GM19238 (cell line): ENCODE results near the gene AP3S2.
"Not testable (repeated sequence)": the region's sequence is repeated elsewhere in the genome, so short reads cannot be mapped to it uniquely, and the experiment has no call there.

ENCODE experiments used
- DNase-seq: peaks from one replicate; pipeline ENCODE4 v3.0.0; 2011; ENCODE audit warnings: low spot score; ENCODE audit not compliant: insufficient read length

Gene AP3S2

DNA sequence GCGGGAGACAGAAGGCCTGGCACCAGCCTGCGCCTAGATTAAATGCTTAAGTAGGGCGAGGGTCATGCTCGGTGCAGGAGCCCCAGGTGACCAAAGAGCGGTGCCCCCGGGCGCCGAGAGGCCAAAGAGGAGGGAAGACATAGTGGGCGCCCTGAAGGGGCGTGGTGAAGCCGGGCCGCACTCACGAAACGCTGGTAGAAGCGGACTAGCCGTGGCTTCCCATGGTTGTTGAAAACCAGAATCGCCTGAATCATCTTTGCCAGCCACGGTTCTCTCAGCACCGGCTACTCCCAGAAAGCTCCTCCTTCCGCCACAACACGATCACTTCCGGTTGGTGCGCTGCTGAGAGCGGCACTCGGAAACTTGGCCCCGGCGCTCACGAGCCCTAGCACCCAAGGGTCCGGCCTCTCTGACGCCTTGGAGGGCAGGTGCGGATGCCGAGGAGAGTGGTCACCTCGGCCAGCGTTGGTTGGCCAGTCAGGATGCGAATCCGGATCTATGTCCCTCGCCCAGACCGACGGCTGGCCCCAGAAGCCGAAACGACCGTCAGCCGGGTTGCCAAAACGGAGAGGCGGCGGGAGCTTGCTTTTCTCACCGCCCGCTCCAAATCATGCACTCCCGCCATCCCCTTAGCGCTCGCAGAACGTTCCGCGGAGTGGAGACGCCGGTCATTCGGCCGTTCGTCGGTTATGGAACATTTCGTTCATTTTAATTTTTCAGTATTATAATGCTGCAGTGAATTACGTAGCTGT is at the start of gene AP3S2:
AP3S2 (minus strand) TSS at position 299 of the 752 bp plus-strand sequence; CDS start at position 254, 45 bp downstream.
- peak; percentile 69 for DNase-seq

DNA sequence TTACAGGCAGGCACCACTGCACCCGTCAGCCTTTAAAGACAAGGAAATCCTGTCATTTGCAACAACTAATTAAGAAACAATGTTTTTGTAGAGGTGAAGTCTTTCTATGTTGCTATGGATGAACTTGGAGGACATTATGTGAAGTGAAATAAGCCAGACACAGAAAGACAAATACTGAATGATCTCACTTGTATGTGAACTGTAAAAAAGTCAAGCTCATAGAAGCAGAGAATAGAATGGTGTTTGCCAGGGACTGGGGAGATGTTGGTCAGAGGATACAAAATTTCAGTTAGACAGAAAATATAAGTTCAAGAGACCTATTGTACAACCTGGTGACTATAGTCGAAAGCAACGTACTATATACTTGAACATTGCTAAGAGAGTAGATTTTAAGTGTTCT is 46.1 kb upstream of the AP3S2 start:
- DNase-seq = no peak

DNA sequence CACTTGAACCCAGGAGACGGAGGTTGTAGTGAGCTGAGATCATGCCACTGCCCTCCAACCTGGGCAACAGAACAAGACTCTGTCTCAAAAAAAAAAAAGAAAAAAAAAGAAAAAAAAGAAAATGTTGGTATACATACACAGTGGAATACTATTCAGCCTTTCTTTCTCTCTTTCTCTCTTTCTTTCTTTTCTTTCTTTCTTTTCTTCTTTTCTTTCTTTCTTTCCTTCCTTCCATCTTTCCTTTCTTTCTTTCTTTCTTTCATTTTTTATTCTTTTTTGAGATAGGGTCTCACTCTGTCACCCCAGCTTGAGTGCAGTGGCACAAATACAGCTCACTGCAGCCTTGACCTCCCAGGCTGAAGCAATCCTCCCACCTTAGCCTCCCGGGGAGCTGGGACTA is 45.6 kb upstream of the AP3S2 start:
- not testable (repeated sequence) for DNase-seq

DNA sequence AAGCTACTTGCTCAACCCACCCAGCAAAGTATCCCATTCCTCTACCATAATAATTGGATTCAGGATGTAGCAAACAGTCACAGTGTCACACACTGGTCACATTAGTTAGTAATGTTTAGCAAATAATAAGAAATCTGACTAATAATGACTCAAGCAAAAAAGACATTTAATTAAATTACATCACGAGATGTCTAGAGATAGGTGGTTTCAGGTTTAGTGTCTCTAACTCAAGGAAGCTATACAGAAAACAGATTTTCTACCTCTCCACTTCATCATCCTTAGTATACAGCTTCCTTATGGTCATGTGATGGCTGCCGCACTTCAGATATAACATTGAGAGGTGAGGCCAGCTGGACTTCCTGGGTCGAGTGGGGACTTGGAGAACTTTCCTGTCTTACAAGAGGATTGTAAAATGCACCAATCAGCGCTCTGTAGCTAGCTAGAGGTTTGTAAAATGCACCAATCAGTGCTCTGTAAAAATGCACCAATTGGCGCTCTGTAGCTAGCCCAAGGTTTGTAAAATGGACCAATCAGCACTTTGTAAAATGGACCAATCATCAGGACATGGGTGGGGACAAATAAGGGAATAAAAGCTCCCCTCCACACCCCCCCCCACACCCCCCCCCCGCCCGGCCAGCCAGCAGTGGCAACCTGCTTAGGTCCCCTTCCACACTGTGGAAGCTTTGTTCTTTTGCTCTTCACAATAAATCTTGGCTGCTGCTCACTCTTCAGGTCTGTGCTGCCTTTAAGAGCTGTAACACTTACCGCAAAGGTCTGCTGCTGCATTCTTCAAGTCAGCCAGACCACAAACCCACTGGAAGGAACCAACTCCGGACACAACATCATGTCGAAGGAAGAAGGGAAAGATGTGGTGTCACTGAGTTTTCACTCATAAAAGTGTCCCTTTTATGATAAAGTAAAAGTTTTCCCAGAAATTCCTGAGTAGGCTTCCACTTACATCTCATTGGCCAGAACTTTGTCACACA is 43.9 kb upstream of the AP3S2 start:
- no peak for DNase-seq

DNA sequence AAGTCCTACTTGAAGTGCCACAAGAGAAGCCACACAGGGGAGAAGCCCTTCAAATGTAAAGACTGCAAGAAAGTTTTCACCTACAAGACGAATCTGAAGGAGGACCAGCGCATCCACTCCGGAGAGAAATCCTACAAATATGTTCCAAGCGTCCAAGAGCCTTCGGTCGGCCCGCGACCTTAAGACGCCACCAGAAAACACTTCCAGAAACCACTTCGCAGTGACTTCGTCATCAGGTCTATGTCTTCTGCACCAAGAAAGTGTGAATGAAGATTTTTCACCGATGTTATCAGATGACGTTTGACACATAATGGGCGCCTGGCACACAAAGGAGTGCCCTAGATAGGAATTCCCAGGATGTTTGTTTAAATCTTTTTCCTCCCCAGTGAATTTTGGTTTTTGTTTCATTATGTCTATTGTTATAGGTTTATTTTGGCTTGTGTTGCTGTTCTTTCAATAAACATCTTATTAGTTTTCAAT is 43.0 kb upstream of the AP3S2 start:
- DNase-seq = no peak

GRCh38 chr15:89936051-89936785 is 42.4 kb upstream of the AP3S2 start:
- no peak for DNase-seq

DNA sequence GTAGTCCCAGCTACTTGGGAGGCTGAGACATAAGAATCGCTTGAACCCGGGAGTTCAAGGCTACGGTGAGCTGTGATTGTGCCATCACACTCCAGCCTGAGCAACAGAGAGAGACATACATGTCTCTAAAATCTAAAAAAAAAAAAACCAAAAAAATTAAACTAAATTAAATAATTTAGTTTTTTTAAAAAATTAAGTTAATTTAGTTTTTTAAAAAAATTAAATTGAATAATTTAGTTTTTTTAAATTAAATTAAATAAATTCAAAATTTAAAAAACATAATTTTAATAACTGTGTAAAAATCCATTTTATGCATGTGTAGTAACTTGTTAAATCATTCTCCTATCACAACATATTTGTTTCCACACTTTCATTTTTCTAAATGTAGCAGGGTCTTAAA is 39.1 kb upstream of the AP3S2 start:
- no peak for DNase-seq

DNA sequence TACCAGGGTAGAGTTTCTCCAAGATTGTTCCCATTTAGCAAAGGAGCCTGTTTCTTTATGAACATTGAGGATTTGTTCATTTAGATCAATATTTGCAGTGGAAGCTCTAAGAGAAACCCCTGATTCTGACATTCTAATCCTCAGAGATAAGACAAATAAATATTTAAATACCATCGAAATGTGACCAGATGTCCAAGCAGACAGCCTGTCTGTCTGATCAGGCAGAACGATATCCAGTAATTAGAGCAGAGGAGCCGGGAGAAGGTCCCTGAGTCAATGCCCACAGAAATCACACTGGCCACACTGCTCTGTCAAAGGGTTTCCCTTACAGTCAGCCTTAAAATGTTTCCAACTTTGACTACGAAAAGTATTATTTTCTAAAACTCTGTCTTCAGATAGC is 34.6 kb upstream of the AP3S2 start:
- no peak for DNase-seq

DNA sequence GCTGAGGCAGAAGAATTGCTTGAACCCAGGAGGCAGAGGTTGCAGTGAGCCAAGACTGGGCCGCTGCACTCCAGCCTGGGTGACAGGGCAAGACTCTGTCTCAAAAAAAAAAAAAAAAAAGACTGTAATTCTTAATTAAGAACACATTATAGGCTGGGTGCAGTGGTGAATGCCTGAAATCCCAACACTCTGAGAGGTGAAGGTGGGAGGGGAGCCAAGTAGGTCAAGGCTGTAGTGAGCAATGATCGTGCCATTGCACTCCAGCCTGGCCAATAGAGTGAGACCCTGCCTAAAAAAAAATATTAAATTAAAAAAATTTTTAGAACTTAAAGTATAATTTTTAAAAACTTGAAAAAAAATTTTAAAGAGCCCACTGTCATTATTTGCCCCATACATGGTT is 32.4 kb upstream of the AP3S2 start:
- DNase-seq = no peak

GRCh38 chr15:89917442-89918101 is 23.8 kb upstream of the AP3S2 start:
- DNase-seq = no peak

- no peak for DNase-seq
These were observed 22.9 kb upstream of the AP3S2 start for GRCh38 chr15:89916660-89917059.

DNA sequence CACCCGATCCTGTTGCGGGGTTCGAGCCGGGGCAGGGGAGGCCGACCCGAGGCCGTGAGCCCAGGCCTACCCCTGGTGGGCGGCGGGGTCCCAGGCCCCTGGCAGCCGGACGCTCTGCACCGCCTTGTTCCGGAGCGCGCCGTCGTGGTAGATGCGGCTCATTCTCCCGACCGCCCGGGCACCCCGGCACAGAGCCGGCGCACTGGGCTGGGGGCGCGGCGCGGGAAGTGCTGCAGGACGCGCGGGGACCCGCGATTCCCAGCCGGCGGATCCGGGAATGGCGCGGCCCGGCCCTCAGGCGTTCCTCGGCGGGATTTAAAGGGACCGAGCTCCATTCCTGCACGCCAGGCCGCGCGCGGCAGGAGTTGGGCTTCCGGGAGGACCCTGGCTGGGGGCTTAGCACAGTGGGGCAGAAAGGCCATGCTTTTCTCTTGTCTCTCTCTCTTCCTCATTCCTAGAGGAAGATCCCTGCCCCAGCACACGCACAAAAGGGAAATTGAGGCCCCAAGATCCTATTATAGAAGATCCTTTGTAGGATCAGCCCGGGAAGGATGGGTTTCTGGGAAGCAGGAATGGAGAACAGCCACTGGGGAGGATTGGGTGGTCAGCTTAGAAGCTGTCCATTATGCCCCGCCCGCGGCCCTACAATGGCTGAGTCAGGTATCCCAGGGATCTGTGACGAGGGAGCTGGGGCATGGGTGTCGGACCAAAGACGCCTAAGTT is 19.0 kb upstream of the AP3S2 start, which contains the start of gene ARPIN:
ARPIN (minus strand) TSS at position 279 of the 723 bp plus-strand sequence; CDS start at position 162, 117 bp downstream.
- no peak for DNase-seq

DNA sequence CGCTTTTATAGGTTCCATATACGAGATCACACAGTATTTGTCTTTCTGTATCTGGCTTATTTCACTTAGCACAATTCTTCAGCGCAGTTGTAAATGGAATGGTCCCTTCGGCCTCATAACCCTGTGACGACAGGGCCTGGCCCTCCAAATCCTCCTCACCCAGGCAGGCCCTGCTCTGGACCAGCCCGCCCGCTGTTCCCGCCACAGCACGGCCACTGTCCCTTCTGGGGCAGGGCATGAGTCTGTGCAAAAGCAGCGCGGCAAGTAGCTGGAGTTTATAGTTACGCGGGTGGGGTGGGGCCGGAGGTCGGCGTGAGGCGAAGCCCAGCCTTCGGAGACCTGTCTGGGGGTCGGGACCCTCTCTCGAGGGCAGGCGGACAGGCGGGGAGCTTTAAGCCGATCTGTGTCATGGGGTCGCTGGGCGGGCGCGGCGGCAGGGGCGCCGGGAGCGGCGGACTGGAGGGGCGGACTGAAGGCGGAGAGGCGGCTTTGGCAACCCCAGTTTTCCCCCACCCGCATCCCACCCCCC is 18.4 kb upstream of the AP3S2 start:
- DNase-seq = no peak

DNA sequence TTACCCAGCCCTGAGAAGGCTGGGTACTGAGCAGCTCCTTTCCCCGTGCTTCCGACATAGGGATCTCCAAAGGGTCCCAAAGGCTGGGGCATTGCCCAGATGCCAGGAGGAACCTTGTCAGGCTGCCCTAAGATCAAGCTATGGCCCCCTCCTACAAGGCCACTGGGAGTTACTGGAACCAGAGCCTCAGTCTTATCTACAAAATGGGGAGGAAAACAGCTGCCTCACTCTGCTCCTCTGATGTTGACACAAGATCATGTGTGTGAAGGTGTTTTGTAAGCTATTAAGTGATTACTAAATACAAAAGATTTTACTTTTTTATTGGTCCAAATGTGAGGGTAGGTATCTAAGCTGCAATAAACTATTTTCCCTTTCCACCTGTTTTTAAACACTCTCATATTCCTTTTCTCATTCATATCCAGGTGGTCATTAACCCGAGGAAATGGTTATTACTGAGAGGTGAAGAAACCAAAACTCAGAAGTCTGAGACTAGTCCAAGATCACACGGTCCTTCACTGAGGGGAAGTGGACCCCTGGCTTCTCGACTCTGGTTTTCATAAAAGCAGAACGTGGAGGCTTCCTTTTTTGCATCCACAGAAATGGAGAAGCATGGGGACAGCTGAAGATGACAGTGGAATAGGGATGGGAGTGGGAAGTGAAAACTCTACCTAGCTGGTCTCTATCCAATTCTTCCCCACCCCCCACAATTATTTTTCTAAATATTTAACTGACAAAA is 17.3 kb upstream of the AP3S2 start:
- no peak for DNase-seq

DNA sequence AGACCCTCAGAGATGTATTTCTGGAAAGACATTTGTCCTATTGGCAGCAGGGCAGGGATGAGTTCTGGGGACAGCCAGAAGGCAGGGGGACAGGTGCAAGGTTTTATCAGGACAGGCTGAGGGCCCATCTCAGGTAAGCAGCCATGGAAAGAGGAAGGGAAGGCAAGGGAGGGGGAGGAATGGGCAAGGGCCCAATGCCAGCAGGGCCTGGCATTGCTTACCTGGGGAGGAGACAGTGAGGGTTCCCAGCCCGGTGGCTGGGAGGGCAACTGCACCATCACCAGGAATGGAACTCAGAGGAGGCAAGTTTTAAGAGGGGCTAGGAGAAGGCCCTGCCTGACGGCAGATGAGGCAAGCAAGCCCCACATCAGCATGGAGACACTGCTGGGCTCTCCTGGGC is 15.8 kb upstream of the AP3S2 start:
- DNase-seq = no peak

- DNase-seq = no peak
These were observed 14.4 kb upstream of the AP3S2 start for GRCh38 chr15:89908226-89908625.

DNA sequence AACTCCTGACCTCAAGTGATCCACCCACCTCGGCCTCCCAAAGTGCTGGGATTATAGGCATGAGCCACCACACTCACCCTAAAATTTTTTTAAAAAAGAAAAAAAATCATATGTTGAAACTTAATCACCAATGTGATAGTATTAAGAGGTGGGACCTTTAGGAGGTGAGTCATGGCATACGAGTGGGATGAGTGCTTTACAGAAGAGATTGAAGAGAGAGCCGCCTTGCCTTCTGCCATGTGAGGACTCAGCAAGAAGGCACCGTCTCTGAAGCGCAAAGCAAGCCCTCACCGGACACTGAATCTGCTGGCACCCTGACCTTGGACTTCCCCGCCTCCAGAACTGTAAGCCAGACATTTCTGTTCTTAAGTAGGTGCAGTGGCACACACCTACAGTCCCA is 13.5 kb upstream of the AP3S2 start:
- DNase-seq = no peak

DNA sequence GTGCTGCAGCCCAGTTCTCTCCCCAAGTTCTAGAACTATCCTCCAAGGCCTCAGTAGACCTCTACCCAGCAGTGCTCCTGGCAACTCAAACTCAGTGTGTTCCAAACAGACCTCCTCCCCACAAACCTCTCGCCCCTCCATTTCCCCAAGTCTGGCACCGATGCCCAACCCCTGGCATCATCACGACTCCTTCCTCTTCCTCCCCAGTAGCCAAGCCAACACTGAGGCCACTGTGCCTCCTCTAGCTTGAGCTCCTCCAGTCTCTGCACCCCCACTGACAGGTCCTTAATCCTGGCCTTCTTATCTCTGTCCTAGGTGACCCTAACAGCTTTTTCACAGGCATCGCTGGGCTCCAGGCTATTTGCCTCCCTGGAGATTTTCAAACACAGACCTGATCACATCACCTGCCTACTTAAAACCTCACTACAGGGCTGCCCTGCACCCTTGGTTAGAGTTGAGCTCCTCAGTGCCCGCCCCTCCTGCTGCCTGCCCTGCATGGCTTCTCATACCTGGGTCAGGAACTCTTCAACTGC is 12.1 kb upstream of the AP3S2 start:
- DNase-seq = no peak

GRCh38 chr15:89904519-89904918 is 10.7 kb upstream of the AP3S2 start:
- DNase-seq = no peak
